CD8-positive, alpha-beta memory T cell (primary cell): Measurements from ENCODE around the gene MBOAT2. TPM values are rescaled to one million over a fixed set of nuclear protein-coding genes. Genes with fewer than 3 reads are reported as not detected.

Experiments
- CTCF ChIA-PET: fragments of 350-600 bp; sonication (Branson Sonifier 250); formaldehyde crosslinking; loops from one replicate; lab custom pipeline; 2021; ENCODE audit warnings: antibody characterized with exemption; lab: Charles Lee
- POLR2A ChIA-PET: fragments of 350-600 bp; sonication (Branson Sonifier 250); formaldehyde crosslinking; loops from one replicate; lab custom pipeline; 2021; ENCODE audit warnings: antibody characterized with exemption; lab: Charles Lee
- DNase-seq, 5 donors: peaks; one replicate each; pipeline versions ENCODE4 v3.0.0 to v3.0.0-alpha.2; 2020 to 2022; ENCODE audit warnings: mixed read lengths in 1 of 5
- H3K27ac ChIP-seq: one replicate; pipeline ENCODE4 v1.7.0; 2013; ENCODE audit warnings: low read depth, mild to moderate bottlenecking, low read length, moderate library complexity
- H3K27me3 ChIP-seq: 2 replicates; pipeline ENCODE4 v1.7.0; 2013; ENCODE audit warnings: low read length, mild to moderate bottlenecking; ENCODE audit not compliant: insufficient read depth, poor library complexity, severe bottlenecking
- H3K36me3 ChIP-seq: 2 replicates; pipeline ENCODE4 v1.7.0; 2013; ENCODE audit warnings: mild to moderate bottlenecking, low read length, moderate library complexity; ENCODE audit not compliant: insufficient read depth
- H3K4me1 ChIP-seq: 2 replicates; pipeline ENCODE4 v1.7.0; 2013; ENCODE audit warnings: mild to moderate bottlenecking, low read length, moderate library complexity; ENCODE audit not compliant: insufficient read depth
- H3K4me3 ChIP-seq: 2 replicates; pipeline ENCODE4 v1.7.0; 2013; ENCODE audit warnings: mild to moderate bottlenecking, low read length
- H3K9me3 ChIP-seq: 2 replicates; pipeline ENCODE4 v1.7.0; 2013; ENCODE audit warnings: mild to moderate bottlenecking, low read length
- H3K27ac Mint-ChIP-seq, 8 donors: one replicate each; pipeline ENCODE4 v1.8.0; 2020 to 2021; ENCODE audit warnings: mixed read lengths in 8 of 8, mild to moderate bottlenecking in 6 of 8, inconsistent platforms in 3 of 8, moderate library complexity in 3 of 8
- H3K27me3 Mint-ChIP-seq, 2 donors: one replicate each; pipeline ENCODE4 v1.8.0; 2020 to 2021; ENCODE audit warnings: mixed read lengths in 2 of 2, mild to moderate bottlenecking in 1 of 2, moderate library complexity in 1 of 2
- H3K36me3 Mint-ChIP-seq, 3 donors: one replicate each; pipeline ENCODE4 v1.8.0; 2020 to 2021; ENCODE audit warnings: mixed read lengths in 3 of 3, inconsistent platforms in 1 of 3, mild to moderate bottlenecking in 1 of 3
- H3K4me1 Mint-ChIP-seq, 3 donors: one replicate each; pipeline ENCODE4 v1.8.0; 2020 to 2021; ENCODE audit warnings: mixed read lengths in 3 of 3, inconsistent platforms in 1 of 3, mild to moderate bottlenecking in 1 of 3
- H3K4me3 Mint-ChIP-seq, 7 donors: one replicate each; pipeline ENCODE4 v1.8.0; 2020 to 2021; ENCODE audit warnings: mixed read lengths in 7 of 7, mild to moderate bottlenecking in 6 of 7, moderate library complexity in 4 of 7, inconsistent platforms in 2 of 7
- H3K9me3 Mint-ChIP-seq, 5 donors: one replicate each; pipeline ENCODE4 v1.8.0; 2020 to 2022; ENCODE audit warnings: mixed read lengths in 5 of 5, mild to moderate bottlenecking in 3 of 5, moderate library complexity in 2 of 5, inconsistent platforms in 1 of 5
- polyA plus RNA-seq: library from polyadenylated mRNA; unstranded; fragments of 300-500 nt; fragmentation: Illumina TruSeq; gene quantifications from one replicate; pipeline ENCODE4 v1.2.3, GENCODE V29; 2021
- total RNA-seq, 2 experiments: library from RNA; stranded (reverse); gene quantifications; one replicate each; pipeline ENCODE4 v1.2.3, GENCODE V29; 2021

The MBOAT2 gene
- total and polyA plus RNA-seq, 3 experiments from 2014 or later, result 0.62 to 3.3 (median 3.2) TPM

- Histone ChIP-seq H3K36me3 (peaks cover 53% of the 10 kb centered on the region), H3K9me3 (no peaks in the 10 kb centered on the region), H3K27me3 (no peaks in the 10 kb centered on the region), H3K4me3 (no peak overlapping the region), H3K4me1 (no peaks in the 10 kb centered on the region), H3K27ac (no peak overlapping the region)
- ChIA-PET CTCF (no interaction called here), POLR2A (no interaction called here)
- DNase-seq, result no peak
- Mint-ChIP-seq H3K9me3 (no peaks in the 10 kb centered on the region), H3K27me3 (no peaks in the 10 kb centered on the region), H3K36me3 (peaks cover 20 to 87% (median 42%) of the 10 kb centered on the region in 3 donors), H3K4me3 (no peak overlapping the region), H3K27ac (peak overlapping the region in 1 of 8 donors; percentile 19), H3K4me1 (peaks cover 2 to 12% (median 9%) of the 10 kb centered on the region in 3 donors)
Observed at GRCh38 chr2:8805278-8806210, 197.9 kb downstream of the MBOAT2 start.

- peaks cover 2 to 12% (median 9%) of the 10 kb centered on the region in 3 donors for H3K4me1 Mint-ChIP-seq
- Histone ChIP-seq H3K4me3 (no peak overlapping the region), H3K4me1 (no peaks in the 10 kb centered on the region), H3K27ac (no peak overlapping the region), H3K36me3 (peaks cover 49% of the 10 kb centered on the region), H3K27me3 (no peaks in the 10 kb centered on the region), H3K9me3 (no peaks in the 10 kb centered on the region)
- peaks cover 12 to 90% (median 42%) of the 10 kb centered on the region in 3 donors for H3K36me3 Mint-ChIP-seq
- ChIA-PET CTCF (interaction anchor here (0.6 kb wide), 1 partner anchor 9 kb away, joined by 3 read pairs; no protein-coding TSS in a partner anchor), POLR2A (interaction anchor here (0.6 kb wide), 1 partner anchor 40 kb away, joined by 4 read pairs; no protein-coding TSS in a partner anchor)
- H3K27ac Mint-ChIP-seq, result peak overlapping the region in 3 of 8 donors; percentile 41 to 58 (median 52)
- no peaks in the 10 kb centered on the region for H3K27me3 Mint-ChIP-seq
- DNase-seq, result no peak
- no peak overlapping the region for H3K4me3 Mint-ChIP-seq
- H3K9me3 Mint-ChIP-seq, result no peaks in the 10 kb centered on the region
Observed at GRCh38 chr2:8803658-8804379, 199.7 kb downstream of the MBOAT2 start.

GRCh38 chr2:8802741-8803140 is 200.7 kb downstream of the MBOAT2 start:
- Mint-ChIP-seq H3K36me3 (peaks cover 7 to 89% (median 34%) of the 10 kb centered on the region in 3 donors), H3K27me3 (no peaks in the 10 kb centered on the region), H3K27ac (no peak overlapping the region), H3K9me3 (no peaks in the 10 kb centered on the region), H3K4me3 (no peak overlapping the region), H3K4me1 (peaks cover 2 to 12% (median 9%) of the 10 kb centered on the region in 3 donors)
- no peaks in the 10 kb centered on the region for H3K9me3 ChIP-seq
- H3K4me3 ChIP-seq, result no peak overlapping the region
- ChIA-PET CTCF (no interaction called here), POLR2A (no interaction called here)
- no peaks in the 10 kb centered on the region for H3K27me3 ChIP-seq
- no peaks in the 10 kb centered on the region for H3K4me1 ChIP-seq
- no peak for DNase-seq
- H3K36me3 ChIP-seq, result peaks cover 42% of the 10 kb centered on the region
- H3K27ac ChIP-seq, result no peak overlapping the region

Other genes starting within 250 kb of the MBOAT2 start
- gene KIDINS220, start 166.1 kb downstream of the MBOAT2 start, total RNA-seq, result 10 to 100 TPM; 33.1 to 33.2 TPM
- gene KIDINS220, start 166.1 kb downstream of the MBOAT2 start, polyA plus RNA-seq, result 25.6 TPM
- under 1 TPM; 0.15 to 0.38 TPM for gene ASAP2, start 203.1 kb upstream of the MBOAT2 start, total RNA-seq
- gene ASAP2, start 203.1 kb upstream of the MBOAT2 start, polyA plus RNA-seq, result not detected